ENCODE results near the gene TMC7. TPM values are rescaled to one million over a fixed set of nuclear protein-coding genes. Genes with fewer than 3 reads are reported as not detected.

Gene TMC7
- total and polyA plus RNA-seq, 2 donors (not counting 1 experiment from before 2014, with no cell fraction given): 0.18 to 1.5 TPM

- no peaks in the 10 kb centered on the region for H3K79me2 ChIP-seq (ENCODE audit: control insufficient read depth, insufficient read depth, low read length)
- no peak overlapping the region for H3K27ac ChIP-seq (ENCODE audit: insufficient read depth, low read length)
- H3K9me3 ChIP-seq (ENCODE audit: control insufficient read depth, insufficient read depth, low read depth, low read length): no peaks in the 10 kb centered on the region
- no peak overlapping the region for H3K9ac ChIP-seq (ENCODE audit: insufficient read depth, low read length)
- H3K4me1 ChIP-seq (ENCODE audit: control insufficient read depth, extremely low read depth, insufficient read depth, low read length): no peaks in the 10 kb centered on the region
- H3K4me2 ChIP-seq (ENCODE audit: extremely low read depth, insufficient read depth, low read length): no peak overlapping the region
- no peak overlapping the region for H2AFZ ChIP-seq (ENCODE audit: low read length)
- H3K4me3 ChIP-seq (replicated peaks in 1 of 4; ENCODE audit: control extremely low read depth in 1 of 4, insufficient read depth in 1 of 4, low read depth in 3 of 4, low read length in 4 of 4): no peak overlapping the region
- no peak for DNase-seq (ENCODE audit: low read depth in 2 of 2)
- H3K36me3 ChIP-seq (ENCODE audit: control insufficient read depth, insufficient read depth, low read length): no peaks in the 10 kb centered on the region
- no peaks in the 10 kb centered on the region for H4K20me1 ChIP-seq (ENCODE audit: control insufficient read depth, extremely low read depth, insufficient read depth, low read length)
- TF ChIP-seq CTCF (conservative IDR thresholded peaks at IDR 0.05 in 1 of 2, IDR thresholded peaks at IDR 0.05 in 1 of 2; ENCODE audit: low read depth in 1 of 2, low read length in 2 of 2) (no peak), EZH2 (IDR thresholded peaks at IDR 0.05; ENCODE audit: low read length, missing control alignments) (no peak)
- no peaks in the 10 kb centered on the region for H3K27me3 ChIP-seq (ENCODE audit: control insufficient read depth, insufficient read depth, low read length)
Measured at GRCh38 chr16:19090916-19091315, 107.2 kb downstream of the TMC7 start.

- H3K9me3 ChIP-seq (ENCODE audit: control insufficient read depth, insufficient read depth, low read depth, low read length): no peaks in the 10 kb centered on the region
- TF ChIP-seq CTCF (conservative IDR thresholded peaks at IDR 0.05 in 1 of 2, IDR thresholded peaks at IDR 0.05 in 1 of 2; ENCODE audit: low read depth in 1 of 2, low read length in 2 of 2) (no peak), EZH2 (IDR thresholded peaks at IDR 0.05; ENCODE audit: low read length, missing control alignments) (no peak)
- H3K27me3 ChIP-seq (ENCODE audit: control insufficient read depth, insufficient read depth, low read length): no peaks in the 10 kb centered on the region
- H3K27ac ChIP-seq (ENCODE audit: insufficient read depth, low read length): no peak overlapping the region
- no peak overlapping the region for H2AFZ ChIP-seq (ENCODE audit: low read length)
- H3K4me3 ChIP-seq (replicated peaks in 1 of 4; ENCODE audit: control extremely low read depth in 1 of 4, insufficient read depth in 1 of 4, low read depth in 3 of 4, low read length in 4 of 4): no peak overlapping the region
- no peaks in the 10 kb centered on the region for H3K36me3 ChIP-seq (ENCODE audit: control insufficient read depth, insufficient read depth, low read length)
- H3K4me2 ChIP-seq (ENCODE audit: extremely low read depth, insufficient read depth, low read length): no peak overlapping the region
- H4K20me1 ChIP-seq (ENCODE audit: control insufficient read depth, extremely low read depth, insufficient read depth, low read length): no peaks in the 10 kb centered on the region
- no peak for DNase-seq (ENCODE audit: low read depth in 2 of 2)
- H3K79me2 ChIP-seq (ENCODE audit: control insufficient read depth, insufficient read depth, low read length): no peaks in the 10 kb centered on the region
- no peak overlapping the region for H3K9ac ChIP-seq (ENCODE audit: insufficient read depth, low read length)
- H3K4me1 ChIP-seq (ENCODE audit: control insufficient read depth, extremely low read depth, insufficient read depth, low read length): no peaks in the 10 kb centered on the region
Measured at GRCh38 chr16:19092653-19093410, 109.1 kb downstream of the TMC7 start.

- DNase-seq (ENCODE audit: low read depth in 2 of 2): no peak
- Histone ChIP-seq H3K79me2 (ENCODE audit: control insufficient read depth, insufficient read depth, low read length) (no peaks in the 10 kb centered on the region), H3K27me3 (ENCODE audit: control insufficient read depth, insufficient read depth, low read length) (no peaks in the 10 kb centered on the region), H3K4me2 (ENCODE audit: extremely low read depth, insufficient read depth, low read length) (no peak overlapping the region), H3K9ac (ENCODE audit: insufficient read depth, low read length) (no peak overlapping the region), H3K4me3 (replicated peaks in 1 of 4; ENCODE audit: control extremely low read depth in 1 of 4, insufficient read depth in 1 of 4, low read depth in 3 of 4, low read length in 4 of 4) (no peak overlapping the region), H3K36me3 (ENCODE audit: control insufficient read depth, insufficient read depth, low read length) (no peaks in the 10 kb centered on the region), H2AFZ (ENCODE audit: low read length) (no peak overlapping the region), H3K27ac (ENCODE audit: insufficient read depth, low read length) (no peak overlapping the region), H4K20me1 (ENCODE audit: control insufficient read depth, extremely low read depth, insufficient read depth, low read length) (no peaks in the 10 kb centered on the region), H3K9me3 (ENCODE audit: control insufficient read depth, insufficient read depth, low read depth, low read length) (no peaks in the 10 kb centered on the region), H3K4me1 (ENCODE audit: control insufficient read depth, extremely low read depth, insufficient read depth, low read length) (no peaks in the 10 kb centered on the region)
- TF ChIP-seq CTCF (conservative IDR thresholded peaks at IDR 0.05 in 1 of 2, IDR thresholded peaks at IDR 0.05 in 1 of 2; ENCODE audit: low read depth in 1 of 2, low read length in 2 of 2) (no peak), EZH2 (IDR thresholded peaks at IDR 0.05; ENCODE audit: low read length, missing control alignments) (no peak)
Measured at GRCh38 chr16:19093631-19094541, 110.2 kb downstream of the TMC7 start.
